CD4-positive, alpha-beta T cell treated with Interleukin-15 for 1 hour (primary cell): Measurements from ENCODE around the gene SLC2A9.

Source experiments
- DNase-seq: peaks from one replicate; pipeline ENCODE4 v3.0.0-alpha.2; 2020

The SLC2A9 gene

GRCh38 chr4:9923195-9923812 is 98.0 kb downstream of the SLC2A9 start:
- no peak for DNase-seq

GRCh38 chr4:9921326-9921725 is 100.0 kb downstream of the SLC2A9 start:
- no peak for DNase-seq

- no peak for DNase-seq
Observed at GRCh38 chr4:9920029-9920428, 101.3 kb downstream of the SLC2A9 start.

GRCh38 chr4:9919047-9919446 is 102.2 kb downstream of the SLC2A9 start:
- no peak for DNase-seq

- DNase-seq: no peak
Observed at GRCh38 chr4:9918484-9918883, 102.8 kb downstream of the SLC2A9 start.

GRCh38 chr4:9916937-9917336 is 104.4 kb downstream of the SLC2A9 start:
- no peak for DNase-seq

GRCh38 chr4:9916346-9916745 is 105.0 kb downstream of the SLC2A9 start:
- DNase-seq: no peak

- no peak for DNase-seq
Observed at GRCh38 chr4:9913846-9914245, 107.5 kb downstream of the SLC2A9 start.

GRCh38 chr4:9906996-9907395 is 114.3 kb downstream of the SLC2A9 start:
- DNase-seq: no peak

GRCh38 chr4:9904976-9905587 is 116.2 kb downstream of the SLC2A9 start:
- no peak for DNase-seq

- DNase-seq: no peak
Observed at GRCh38 chr4:9903317-9903716, 118.0 kb downstream of the SLC2A9 start.

- DNase-seq: no peak
Observed at GRCh38 chr4:9901257-9901656, 120.0 kb downstream of the SLC2A9 start.

GRCh38 chr4:9900633-9901032 is 120.7 kb downstream of the SLC2A9 start:
- peak; percentile 23 for DNase-seq

- no peak for DNase-seq
Observed at GRCh38 chr4:9899306-9900055, 121.8 kb downstream of the SLC2A9 start.

- DNase-seq: no peak
Observed at GRCh38 chr4:9898596-9899305, 122.5 kb downstream of the SLC2A9 start.

- no peak for DNase-seq
Observed at GRCh38 chr4:9895333-9895705, 126.0 kb downstream of the SLC2A9 start.

GRCh38 chr4:9894644-9895332 is 126.5 kb downstream of the SLC2A9 start:
- no peak for DNase-seq

GRCh38 chr4:9893329-9894108 is 127.8 kb downstream of the SLC2A9 start:
- no peak for DNase-seq

- no peak for DNase-seq
Observed at GRCh38 chr4:9891740-9892139, 129.6 kb downstream of the SLC2A9 start.

- no peak for DNase-seq
Observed at GRCh38 chr4:9891056-9891455, 130.2 kb downstream of the SLC2A9 start.

GRCh38 chr4:9889306-9889705 is 132.0 kb downstream of the SLC2A9 start:
- no peak for DNase-seq

- DNase-seq: no peak
Observed at GRCh38 chr4:9885958-9886357, 135.3 kb downstream of the SLC2A9 start.
